K562 (cell line): Measurements from ENCODE around the gene PRPF6. TPM values are rescaled to one million over a fixed set of nuclear protein-coding genes. Genes with fewer than 3 reads are reported as not detected.

ENCODE experiments used
- ATF7 ChIP-seq: fragments of 450-650 bp; IDR thresholded peaks from 2 replicates; pipeline ENCODE4 v1.7.1; 2014; ENCODE audit warnings: mild to moderate bottlenecking, moderate library complexity
- CCAR2 ChIP-seq: fragments of 200-400 bp; formaldehyde crosslinking; IDR thresholded peaks from 2 replicates; pipeline ENCODE4 v1.6.1; 2017; ENCODE audit warnings: mild to moderate bottlenecking, low read depth, low read length
- GATAD2B ChIP-seq: fragments of 450-650 bp; IDR thresholded peaks from 2 replicates; pipeline ENCODE4 v1.6.1; 2017; ENCODE audit warnings: mild to moderate bottlenecking, borderline replicate concordance
- POU5F1 ChIP-seq: fragments of 150-350 bp; IDR thresholded peaks from 2 replicates; pipeline ENCODE4 v1.6.1; 2014; ENCODE audit warnings: borderline replicate concordance, low read length, low read depth, mild to moderate bottlenecking; ENCODE audit not compliant: partially characterized antibody
- RBBP5 ChIP-seq: fragments of 200-600 bp; sonication (generic); IDR thresholded peaks from 2 replicates; pipeline ENCODE4 v1.6.1; 2012; ENCODE audit warnings: borderline replicate concordance, mild to moderate bottlenecking, low read length, control low read depth, inconsistent platforms; ENCODE audit not compliant: insufficient read depth, poor library complexity, severe bottlenecking
- U2AF2 ChIP-seq: fragments of 200-400 bp; formaldehyde crosslinking; optimal IDR thresholded peaks from 2 replicates; pipeline ENCODE3; 2017; ENCODE audit warnings: low read depth, mild to moderate bottlenecking, low read length
- YY1 ChIP-seq, 3 experiments: IDR thresholded peaks; 2 replicates each; pipeline ENCODE4 v1.6.1; 2011; ENCODE audit warnings: low read length in 2 of 3, mild to moderate bottlenecking in 2 of 3, moderate library complexity in 2 of 3, borderline replicate concordance in 1 of 3, control low read depth in 1 of 3, low read depth in 1 of 3; ENCODE audit not compliant: insufficient read depth in 3 of 3, insufficient replicate concordance in 2 of 3, control insufficient read depth in 1 of 3, insufficient read length in 1 of 3; ENCODE audit errors: extremely low read depth in 1 of 3
- ZNF830 ChIP-seq: fragments of 250-450 bp; sonication (Bioruptor Pico); IDR thresholded peaks from 2 replicates; pipeline ENCODE4 v1.5.0; 2021; ENCODE audit warnings: mild to moderate bottlenecking
- polyA plus RNA-seq, 8 experiments: library from polyadenylated mRNA; depleted of rRNA in 4 of 8; stranded (reverse) in 5 of 8; unstranded in 3 of 8; fragments of >200 nt; fragmentation: Nextera tagmentation in 2 of 8; fragmentation: Illumina TruSeq in 1 of 8; extraction: Ambion mirVana in 2 of 8; extraction: Trizol in 1 of 8; gene quantifications; 2 replicates each; pipeline versions ENCODE4 v1.2.1 to v1.2.3, GENCODE V29; 2011 to 2014; ENCODE audit warnings: inconsistent platforms in 1 of 8, missing spikeins in 1 of 8
- total RNA-seq, 7 experiments: library from RNA; depleted of rRNA in 6 of 7; stranded (reverse); fragments of >200 nt in 6 of 7; fragmentation: Illumina TruSeq in 2 of 7; extraction: Trizol in 2 of 7; gene quantifications; 2 replicates each; pipeline versions ENCODE4 v1.2.1 to v1.2.3, GENCODE V29; 2011 to 2021; ENCODE audit warnings: low replicate concordance in 1 of 7
- TF ChIP-seq, protein P1 (sequence below): fragments of 450-650 bp; IDR thresholded peaks from 2 replicates; pipeline ENCODE4 v1.6.1; 2016; ENCODE audit warnings: low read depth, mild to moderate bottlenecking, moderate library complexity

The PRPF6 gene
- total and polyA plus RNA-seq, 9 of the 15 experiments (the other 6 are each of a cell fraction or from before 2014, with no cell fraction given) = 4.2 to 83.2 (median 59.9) TPM

DNA sequence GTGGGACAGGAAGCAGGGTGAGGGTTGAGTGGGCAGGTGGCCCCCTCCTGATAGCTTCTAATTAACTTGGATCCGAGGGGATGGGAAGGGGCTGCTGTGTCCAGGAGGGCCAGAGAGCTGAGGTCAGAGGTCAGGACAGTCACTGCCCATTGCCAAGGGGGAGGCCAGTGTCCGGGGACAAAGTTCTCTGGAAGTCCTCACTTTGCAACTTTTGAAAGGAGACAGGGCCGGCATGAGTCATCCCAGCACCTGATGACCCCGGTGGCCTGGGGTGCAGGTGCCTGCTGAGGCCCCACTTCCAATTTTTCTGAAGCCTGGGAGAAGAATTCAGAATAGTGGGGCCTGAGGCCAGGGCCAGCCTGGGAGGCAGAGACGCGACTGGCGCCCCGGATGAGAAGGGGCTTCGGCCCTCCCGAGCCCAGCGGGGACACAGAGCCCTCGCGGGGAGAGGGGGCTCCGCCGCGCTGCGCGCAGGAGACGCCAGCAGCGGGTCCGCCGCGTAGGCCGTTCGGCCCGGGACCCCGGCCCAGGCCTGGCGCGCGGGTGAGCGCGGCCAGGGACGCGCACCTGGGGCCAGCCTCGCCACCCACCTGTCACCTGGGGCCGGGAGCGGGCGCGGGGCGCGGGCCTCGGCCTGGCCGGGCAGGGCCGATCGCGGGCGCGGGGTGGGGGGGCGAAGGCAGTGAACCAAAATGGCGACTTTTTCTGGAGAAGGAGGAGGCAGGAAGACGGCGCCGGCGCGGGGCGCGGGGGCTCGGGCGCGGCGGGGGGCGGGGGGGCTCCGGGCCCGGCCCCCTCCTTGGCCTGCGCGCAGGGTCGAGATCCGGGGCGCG lies 11.8 kb upstream of the PRPF6 start (continued):
- TF ChIP-seq POU5F1 (no peak), ATF7 (peak; percentile 21; the same call in 1 of the 2 replicates), CCAR2 (no peak), GATAD2B (peak; percentile 57; the same call in 1 of the 2 replicates), ZNF830 (CRISPR knock-in tag) (no peak), U2AF2 (no peak), RBBP5 (peak; percentile 24), YY1 (IDR thresholded peaks at IDR 0.05; ENCODE audit: borderline replicate concordance in 1 of 3, control insufficient read depth in 1 of 3, extremely low read depth in 1 of 3, insufficient read depth in 3 of 3, insufficient read length in 1 of 3, insufficient replicate concordance in 2 of 3, low read depth in 1 of 3, low read length in 2 of 3) (peak; percentile 28 to 83 (median 58))
- TF ChIP-seq, protein P1, sequence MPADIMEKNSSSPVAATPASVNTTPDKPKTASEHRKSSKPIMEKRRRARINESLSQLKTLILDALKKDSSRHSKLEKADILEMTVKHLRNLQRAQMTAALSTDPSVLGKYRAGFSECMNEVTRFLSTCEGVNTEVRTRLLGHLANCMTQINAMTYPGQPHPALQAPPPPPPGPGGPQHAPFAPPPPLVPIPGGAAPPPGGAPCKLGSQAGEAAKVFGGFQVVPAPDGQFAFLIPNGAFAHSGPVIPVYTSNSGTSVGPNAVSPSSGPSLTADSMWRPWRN = no peak
- TF ChIP-seq, all 486 proteins: peak for 23
